GM12801 (cell line): ENCODE data around the gene POLD2.

Experiments
- TF ChIP-seq, protein P1 (sequence below): IDR thresholded peaks from one replicate; pipeline ENCODE4 v1.5.1; 2011; ENCODE audit warnings: control low read depth; ENCODE audit not compliant: insufficient read length; ENCODE audit errors: extremely low read depth

POLD2 gene

DNA sequence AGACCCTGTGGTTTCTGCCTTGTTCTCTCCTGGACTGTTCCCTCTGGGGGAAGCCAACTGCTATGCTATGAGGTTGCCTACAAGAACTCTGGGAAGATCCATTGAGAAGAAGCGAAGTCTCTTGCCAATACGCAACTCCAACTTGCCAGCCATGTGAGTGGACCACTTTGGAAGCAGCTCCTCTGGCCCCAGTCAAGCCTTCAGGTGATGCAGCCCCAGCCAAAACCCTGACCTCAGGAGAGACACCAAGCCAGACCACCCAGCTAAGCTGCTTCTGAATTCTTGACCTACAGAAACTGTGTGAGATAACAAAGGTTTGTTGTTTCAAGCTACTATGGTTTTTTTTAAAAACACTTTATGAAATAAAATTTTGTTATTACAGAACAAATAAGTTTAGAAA lies 38.0 kb upstream of the POLD2 start:
- TF ChIP-seq, protein P1, sequence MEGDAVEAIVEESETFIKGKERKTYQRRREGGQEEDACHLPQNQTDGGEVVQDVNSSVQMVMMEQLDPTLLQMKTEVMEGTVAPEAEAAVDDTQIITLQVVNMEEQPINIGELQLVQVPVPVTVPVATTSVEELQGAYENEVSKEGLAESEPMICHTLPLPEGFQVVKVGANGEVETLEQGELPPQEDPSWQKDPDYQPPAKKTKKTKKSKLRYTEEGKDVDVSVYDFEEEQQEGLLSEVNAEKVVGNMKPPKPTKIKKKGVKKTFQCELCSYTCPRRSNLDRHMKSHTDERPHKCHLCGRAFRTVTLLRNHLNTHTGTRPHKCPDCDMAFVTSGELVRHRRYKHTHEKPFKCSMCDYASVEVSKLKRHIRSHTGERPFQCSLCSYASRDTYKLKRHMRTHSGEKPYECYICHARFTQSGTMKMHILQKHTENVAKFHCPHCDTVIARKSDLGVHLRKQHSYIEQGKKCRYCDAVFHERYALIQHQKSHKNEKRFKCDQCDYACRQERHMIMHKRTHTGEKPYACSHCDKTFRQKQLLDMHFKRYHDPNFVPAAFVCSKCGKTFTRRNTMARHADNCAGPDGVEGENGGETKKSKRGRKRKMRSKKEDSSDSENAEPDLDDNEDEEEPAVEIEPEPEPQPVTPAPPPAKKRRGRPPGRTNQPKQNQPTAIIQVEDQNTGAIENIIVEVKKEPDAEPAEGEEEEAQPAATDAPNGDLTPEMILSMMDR = no peak

DNA sequence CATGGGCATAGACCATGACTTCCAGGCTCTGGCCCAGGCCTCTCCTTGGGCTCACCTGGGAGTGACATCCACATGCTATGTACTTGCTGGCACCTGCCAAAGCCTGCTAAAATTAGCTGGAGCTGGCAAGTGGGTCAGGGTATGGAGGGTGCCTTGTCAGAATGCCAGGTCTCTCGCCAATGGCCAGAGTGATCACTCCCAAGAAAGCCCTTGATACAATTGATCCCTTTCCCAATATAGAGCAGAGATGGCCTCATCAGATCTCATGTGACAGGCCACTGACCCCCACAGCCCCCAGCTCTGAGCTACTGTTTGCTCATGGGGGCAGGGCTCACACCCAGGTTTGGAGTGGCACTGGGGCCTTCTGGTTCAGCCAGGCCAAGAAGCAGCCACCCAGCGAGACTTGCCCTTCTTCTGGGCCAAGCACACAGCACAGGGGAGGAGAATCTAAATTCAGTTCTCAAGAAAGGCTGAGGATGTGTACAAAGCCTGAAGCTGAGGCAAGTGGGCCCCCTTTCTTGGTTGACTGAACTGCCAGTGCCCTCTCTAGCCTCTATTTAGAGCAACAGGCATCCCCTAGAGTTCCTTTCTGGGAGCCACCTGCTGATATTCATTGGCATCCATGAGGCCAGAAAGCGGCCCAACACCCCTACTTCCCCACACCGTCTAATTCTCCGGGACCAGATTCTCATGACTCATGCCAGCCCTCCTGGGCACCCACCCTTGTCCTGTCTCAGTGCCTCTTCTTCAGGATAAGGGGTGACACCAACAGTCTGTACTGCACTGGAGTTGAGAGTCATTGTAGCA lies 36.7 kb upstream of the POLD2 start:
- TF ChIP-seq, protein P1 = no peak

- TF ChIP-seq, protein P1 = no peak
These were observed 35.7 kb upstream of the POLD2 start for GRCh38 chr7:44158873-44159631.

DNA sequence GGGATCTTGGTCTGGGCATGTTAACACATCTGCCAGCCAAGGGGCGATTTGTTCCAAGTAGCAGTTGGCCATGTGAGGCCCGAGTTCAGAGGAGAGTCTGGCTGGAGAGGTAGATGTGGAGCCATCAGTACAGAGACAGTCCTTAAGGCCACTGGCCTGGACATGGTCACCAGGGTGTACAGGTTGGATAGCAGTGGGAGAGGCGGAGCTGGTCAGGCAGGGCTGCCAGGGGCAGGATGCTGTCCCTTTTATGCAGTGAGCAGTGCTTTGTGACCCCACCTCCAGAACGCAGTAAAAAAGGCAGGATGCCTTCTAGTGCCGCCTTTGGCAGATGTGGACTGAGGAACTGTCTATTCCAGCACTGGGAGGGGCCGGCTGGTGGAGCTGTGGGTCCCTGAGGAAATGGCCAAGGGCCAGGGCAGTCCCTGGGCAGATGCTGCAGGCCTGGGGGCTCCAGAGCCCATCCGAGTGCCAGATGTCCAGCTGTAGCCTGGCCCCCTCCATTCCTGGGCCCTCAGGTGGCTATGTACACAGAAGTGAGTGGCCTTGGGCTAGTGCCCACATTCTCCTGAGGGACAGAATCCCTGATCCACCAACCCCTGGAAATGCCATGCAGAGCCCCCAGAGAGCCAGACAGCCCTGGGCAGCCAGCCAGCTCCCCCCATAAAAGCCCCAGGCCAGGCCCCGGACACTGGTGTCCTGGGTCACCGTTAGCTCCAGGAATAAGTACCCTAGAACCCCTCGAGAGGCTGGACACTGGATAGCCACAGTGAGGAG lies 34.9 kb upstream of the POLD2 start:
- TF ChIP-seq, protein P1 = no peak

GRCh38 chr7:44157116-44158080 lies 34.0 kb upstream of the POLD2 start:
- TF ChIP-seq, protein P1 = no peak

GRCh38 chr7:44156453-44157010 lies 33.2 kb upstream of the POLD2 start:
- TF ChIP-seq, protein P1 = no peak
